Activated T-cell treated with anti-CD3 and anti-CD28 coated beads, Interleukin-2, amount 50 U/mL, for 48 hours (primary cell): ENCODE results near the gene SRMS.
"Not testable (repeated sequence)": the region's sequence is repeated elsewhere in the genome, so short reads cannot be mapped to it uniquely, and the experiment has no call there.

Experiments
- DNase-seq, 2 experiments: peaks; one replicate each; pipeline ENCODE4 v3.0.0-alpha.2; 2020

SRMS gene

DNA sequence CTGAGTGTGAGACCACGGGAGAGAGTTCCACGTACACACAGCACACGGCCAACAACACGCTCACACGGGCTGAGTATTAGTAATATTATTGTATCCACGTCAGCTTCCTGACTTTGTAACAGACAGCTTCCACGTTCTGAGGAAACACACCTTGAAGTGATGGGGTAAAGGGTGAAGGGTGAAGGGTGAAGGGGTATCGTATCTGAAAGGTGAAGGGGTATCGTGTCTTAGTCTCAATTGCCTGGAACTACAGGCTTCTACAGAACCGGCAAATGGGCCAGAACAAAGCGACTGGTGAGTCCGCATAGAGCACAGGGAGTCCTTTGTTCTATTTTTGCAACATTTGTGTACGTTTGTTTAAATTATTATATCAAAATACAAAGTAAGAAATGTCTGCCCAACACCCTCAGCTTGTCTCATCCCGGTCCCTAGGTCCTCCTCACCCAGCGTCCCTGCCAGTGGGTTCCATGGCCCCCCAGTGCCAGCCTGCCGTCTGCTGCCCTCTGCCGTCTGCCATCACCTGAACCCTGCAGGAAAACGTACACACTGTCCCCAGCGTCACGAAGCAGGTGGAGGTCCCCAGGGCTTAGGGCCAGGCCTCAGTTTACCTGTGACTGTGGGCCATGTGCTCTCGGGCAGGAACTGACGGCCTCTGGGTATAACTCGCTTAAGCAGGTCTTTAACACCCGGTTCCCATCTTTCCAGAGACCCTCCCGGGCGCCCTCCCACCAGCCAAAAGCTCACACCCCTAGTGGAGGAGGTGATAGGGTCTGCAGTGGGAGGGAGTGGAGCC, 30.9 kb upstream of the SRMS start:
- no peak for DNase-seq

GRCh38 chr20:63577317-63577894, 29.9 kb upstream of the SRMS start:
- DNase-seq: no peak

DNA sequence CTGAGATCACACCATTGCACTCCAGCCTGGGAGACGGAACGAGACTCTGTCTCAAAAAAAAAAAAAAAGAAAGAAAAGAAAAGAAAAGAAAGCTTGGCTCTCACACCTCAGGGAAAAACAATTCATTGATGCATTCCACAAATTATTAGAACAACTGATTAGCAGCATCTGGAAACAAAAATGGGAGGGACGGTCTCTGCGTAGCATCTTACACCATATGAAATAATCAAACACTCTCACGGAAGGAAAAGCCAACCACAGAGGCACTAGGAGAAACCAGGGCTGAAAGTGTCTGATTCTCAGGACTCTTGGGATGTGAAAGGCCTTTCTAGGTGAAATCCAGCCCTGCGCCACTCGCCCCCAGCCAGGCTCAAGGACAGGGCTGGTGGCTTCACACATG, 28.8 kb upstream of the SRMS start:
- no peak for DNase-seq

DNA sequence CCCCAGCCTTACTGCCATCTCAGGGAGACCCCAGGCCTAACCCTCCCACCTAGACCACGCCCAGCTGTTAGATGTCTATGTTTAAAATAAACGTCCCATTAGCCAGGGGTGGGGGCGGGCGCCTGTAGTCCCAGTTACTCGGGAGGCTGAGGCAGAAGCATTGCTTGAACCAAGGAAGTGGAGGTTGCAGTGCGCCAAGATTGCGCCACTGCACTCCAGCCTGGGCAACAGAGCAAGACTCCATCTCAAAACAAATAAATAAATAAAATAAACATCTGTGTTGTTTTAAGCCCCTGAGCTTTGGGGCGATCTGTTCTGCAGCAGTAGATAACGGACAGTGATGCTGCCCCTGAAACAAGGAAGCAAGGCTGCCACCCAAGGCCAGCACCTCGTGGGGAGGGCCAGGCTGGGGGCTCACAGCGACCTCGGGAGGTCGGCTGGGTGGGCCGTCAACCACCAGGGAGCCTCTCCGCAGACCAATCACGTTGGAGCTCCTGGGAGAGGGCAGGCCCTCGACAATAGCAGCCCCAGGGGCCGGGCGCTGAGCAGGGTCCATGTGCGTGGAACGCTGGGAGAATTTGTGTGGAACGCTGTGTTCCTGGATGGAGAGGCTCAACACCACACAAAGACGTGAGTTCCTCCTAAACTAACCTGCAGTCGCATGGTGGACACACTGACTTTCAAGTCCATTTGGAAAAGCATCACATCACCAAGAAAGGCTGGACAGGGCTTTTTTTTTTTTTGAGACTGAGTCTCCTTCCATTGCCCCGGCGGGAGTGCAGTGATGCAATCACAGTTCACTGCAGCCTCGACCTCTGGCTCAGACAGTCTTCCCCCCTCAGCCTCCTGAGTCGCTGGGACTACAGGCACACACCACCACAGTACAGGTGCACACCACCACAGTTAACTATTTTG, 27.5 kb upstream of the SRMS start:
- no peak for DNase-seq

GRCh38 chr20:63574156-63574828, 26.7 kb upstream of the SRMS start, which contains the start of gene HELZ2:
Gene HELZ2, minus strand, starts transcription at chr20:63574239. Its CDS starts 1,854 bp downstream, at chr20:63572385.
- DNase-seq: peak; percentile 41 to 60

DNA sequence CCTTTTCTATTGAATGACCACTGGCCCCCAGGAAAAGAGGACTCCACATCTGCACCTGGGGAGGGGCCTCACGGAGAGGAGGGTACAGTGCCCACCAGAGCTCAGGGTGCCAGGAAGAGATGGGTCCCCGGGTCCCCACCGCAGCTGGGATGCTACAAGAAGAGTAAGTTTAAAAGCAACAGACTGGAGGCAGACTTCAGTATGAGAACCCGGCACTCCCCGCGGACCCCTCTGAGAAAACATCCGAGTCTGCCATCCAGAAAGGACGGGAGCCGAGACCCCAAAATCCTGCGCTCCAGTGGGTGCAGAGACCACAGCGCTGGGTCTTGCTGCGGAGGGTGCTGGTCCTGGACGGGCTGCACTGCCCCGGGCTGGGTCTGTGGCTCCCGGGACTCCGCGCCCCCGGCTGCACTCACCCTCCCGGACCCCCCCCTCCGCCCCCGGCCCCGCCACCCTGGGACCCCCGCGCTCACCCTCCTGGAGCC, 26.1 kb upstream of the SRMS start:
- DNase-seq: no peak

GRCh38 chr20:63572788-63573646, 25.5 kb upstream of the SRMS start:
- DNase-seq: no peak

- DNase-seq: no peak
Measured at GRCh38 chr20:63572071-63572787, 24.7 kb upstream of the SRMS start.

DNA sequence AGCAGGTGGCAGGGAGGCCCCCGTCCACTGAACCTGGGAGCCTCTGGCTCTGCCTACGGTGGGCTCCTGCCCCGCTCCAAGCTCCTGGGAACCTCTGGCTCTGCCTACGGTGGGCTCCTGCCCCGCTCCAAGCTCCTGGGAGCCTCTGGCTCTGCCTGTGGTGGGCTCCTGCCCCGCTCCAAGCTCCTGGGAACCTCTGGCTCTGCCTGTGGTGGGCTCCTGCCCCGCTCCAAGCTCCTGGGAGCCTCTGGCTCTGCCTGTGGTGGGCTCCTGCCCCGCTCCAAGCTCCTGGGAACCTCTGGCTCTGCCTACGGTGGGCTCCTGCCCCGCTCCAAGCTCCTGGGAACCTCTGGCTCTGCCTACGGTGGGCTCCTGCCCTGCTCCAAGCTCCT, 23.5 kb upstream of the SRMS start:
- not testable (repeated sequence) for DNase-seq

- no peak for DNase-seq
Measured at GRCh38 chr20:63570281-63571086, 22.9 kb upstream of the SRMS start.

DNA sequence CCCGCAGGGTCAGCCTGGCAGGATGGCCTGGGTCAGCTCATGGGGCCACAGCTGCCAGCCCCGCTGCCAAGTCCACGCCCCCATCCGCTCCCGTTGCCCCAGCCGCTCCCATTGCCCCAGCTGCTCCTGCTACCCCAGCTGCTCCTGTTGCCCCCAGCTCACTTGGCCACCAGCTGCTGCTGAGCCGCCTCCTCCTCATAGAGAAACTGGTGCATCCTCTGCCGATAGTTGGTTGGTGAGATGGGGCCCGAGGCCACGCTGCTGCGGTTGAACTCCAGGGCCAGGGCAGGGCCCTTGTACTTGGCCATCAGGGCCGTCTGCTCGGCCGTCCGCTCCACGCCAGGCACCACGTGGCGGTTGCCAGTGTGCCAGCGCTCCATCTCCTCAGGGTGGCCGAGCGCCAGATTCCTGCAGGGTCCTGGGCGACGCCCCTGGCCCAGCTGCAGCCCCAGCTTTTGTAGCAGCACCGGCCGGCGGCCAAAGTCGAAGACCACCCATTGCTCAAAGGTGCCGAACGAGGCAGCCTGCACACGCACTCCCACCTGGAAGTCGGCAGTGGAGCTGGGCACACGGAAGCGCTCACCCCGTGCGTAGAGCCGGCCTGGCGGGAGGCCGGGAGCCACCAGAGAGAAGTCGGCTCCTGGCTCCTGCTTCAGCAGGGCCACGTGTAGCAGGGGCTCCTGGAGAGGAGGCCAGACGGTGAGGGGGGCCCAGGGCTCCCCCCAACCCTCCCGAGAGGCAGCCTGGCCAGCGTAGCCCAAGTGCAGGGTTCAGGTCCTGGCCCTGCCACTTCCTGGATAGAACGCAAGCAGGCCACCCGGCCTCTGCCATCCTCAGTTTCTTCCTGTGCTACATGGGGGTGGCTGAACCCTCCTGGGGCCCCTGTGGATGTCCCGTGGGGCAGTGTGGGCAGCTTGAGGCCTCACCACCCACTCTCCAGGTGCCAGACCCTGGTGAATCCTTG, 21.7 kb upstream of the SRMS start:
- DNase-seq: no peak

- DNase-seq: no peak
Measured at GRCh38 chr20:63568170-63568981, 20.8 kb upstream of the SRMS start.

GRCh38 chr20:63567386-63568169, 20.0 kb upstream of the SRMS start:
- peak; percentile 73 to 75 for DNase-seq

DNA sequence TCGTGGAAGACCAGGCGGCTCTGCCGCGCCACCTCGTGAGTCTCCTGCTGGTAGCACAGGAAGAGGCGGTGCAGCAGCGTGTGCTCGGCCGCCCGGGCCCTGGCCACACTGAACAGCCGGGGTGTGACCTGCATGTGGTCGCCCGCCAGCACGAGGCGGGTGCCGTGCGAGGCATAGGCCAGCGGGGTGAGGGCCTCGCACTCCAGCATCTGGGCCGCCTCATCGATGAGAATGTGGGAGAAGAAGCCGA, 19.5 kb upstream of the SRMS start:
- DNase-seq: no peak

DNA sequence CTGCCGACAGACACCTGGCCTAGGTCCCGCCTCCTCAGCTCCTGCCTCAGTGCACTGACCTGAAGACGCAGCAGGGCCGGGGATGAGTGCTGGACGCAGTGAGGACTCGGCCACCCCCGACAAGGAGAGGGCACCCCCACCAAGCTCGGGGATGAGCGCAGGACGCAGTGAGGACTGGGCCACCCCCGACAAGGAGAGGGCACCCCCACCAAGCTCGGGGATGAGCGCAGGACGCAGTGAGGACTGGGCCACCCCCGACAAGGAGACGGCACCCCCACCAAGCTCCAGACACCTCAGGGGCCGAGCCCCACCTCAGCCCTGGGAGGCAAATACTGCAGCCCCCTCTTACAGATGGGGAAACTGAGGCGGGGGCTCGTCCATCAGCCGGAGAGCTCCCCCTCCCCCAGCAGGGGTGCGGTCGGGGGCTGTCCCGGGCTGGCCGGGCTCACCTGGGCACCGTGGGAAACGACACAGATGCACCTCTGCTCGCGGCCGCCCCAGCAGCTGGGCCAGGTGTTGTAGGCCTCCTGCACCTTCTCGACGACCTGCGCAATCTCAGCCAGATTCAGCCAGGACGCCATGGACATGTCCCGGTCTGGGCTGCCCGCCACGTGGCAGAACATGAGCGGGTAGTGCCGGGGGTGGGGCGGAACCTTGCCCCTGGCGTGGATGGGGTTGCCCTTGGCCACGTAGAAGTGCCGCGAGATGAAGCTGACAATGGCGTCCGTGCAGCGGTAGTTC, 19.0 kb upstream of the SRMS start:
- DNase-seq: no peak

- DNase-seq: no peak
Measured at GRCh38 chr20:63565699-63566335, 18.3 kb upstream of the SRMS start.
